OCI-LY7 (cell line): Measurements from ENCODE around the gene EPS8L3.

ENCODE experiments used
- EZH2phosphoT487 ChIP-seq: fragments of 200-600 bp; sonication (generic); IDR thresholded peaks from 2 replicates; pipeline ENCODE4 v1.6.1; 2018; ENCODE audit warnings: low read depth, borderline replicate concordance, mild to moderate bottlenecking, mixed run types, antibody characterized with exemption, low read length, moderate library complexity, mixed read lengths
- TF ChIP-seq, protein P1 (sequence below): fragments of 200-600 bp; sonication (generic); conservative IDR thresholded peaks from 2 replicates; pipeline ENCODE4 v1.5.1; 2014; ENCODE audit warnings: mild to moderate bottlenecking, antibody characterized with exemption, low read length, moderate library complexity, mixed read lengths

DNA sequence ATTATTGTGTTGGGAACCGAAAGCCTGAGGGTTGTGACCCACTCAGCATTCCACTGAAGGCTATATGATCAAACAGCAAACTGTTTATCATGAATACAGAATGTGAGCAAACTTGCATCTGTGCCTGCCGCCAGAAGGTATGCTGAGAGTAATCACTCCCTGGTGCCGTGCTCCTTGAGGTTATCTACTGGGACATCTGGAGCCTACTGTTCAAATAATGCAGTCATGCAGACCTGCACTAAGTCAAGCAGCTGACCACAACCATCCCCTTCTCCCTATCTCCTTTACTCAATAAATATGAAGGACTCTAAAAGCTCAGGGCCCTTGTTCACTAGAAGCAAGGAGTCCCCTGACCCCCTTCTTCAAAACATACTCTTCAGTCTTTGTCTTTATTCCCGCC lies 38.2 kb downstream of the EPS8L3 start:
- TF ChIP-seq, protein P1, sequence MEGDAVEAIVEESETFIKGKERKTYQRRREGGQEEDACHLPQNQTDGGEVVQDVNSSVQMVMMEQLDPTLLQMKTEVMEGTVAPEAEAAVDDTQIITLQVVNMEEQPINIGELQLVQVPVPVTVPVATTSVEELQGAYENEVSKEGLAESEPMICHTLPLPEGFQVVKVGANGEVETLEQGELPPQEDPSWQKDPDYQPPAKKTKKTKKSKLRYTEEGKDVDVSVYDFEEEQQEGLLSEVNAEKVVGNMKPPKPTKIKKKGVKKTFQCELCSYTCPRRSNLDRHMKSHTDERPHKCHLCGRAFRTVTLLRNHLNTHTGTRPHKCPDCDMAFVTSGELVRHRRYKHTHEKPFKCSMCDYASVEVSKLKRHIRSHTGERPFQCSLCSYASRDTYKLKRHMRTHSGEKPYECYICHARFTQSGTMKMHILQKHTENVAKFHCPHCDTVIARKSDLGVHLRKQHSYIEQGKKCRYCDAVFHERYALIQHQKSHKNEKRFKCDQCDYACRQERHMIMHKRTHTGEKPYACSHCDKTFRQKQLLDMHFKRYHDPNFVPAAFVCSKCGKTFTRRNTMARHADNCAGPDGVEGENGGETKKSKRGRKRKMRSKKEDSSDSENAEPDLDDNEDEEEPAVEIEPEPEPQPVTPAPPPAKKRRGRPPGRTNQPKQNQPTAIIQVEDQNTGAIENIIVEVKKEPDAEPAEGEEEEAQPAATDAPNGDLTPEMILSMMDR: no peak
- no peak for TF ChIP-seq EZH2phosphoT487
